ENCODE measurements around the gene BIN1.
A peak's percentile ranks its signal among the peaks of the same experiment; 100 is the strongest.

Gene BIN1

DNA sequence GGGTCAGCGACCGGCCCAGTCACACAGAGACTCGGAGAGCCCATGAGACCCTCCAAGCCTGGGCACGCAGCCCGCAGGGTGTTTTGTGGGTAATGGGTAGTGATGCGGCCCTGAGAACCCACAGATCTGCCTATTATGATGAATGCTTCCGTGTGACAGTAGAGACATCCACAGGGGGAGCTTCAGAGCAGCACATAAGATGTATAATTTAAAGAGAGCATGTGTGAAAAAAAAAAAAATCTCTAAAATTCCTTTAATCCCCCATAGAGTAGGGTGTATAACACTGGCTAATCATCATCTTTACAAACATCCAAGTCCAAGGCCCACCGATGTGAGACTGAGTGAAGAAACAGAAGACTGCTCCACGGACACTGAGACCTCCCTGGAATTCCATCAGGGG lies 34.6 kb downstream of the BIN1 start:
- ChIA-PET POLR2A (ENCODE audit: low non-redundant PET) (no interaction called here), CTCF (interaction anchor here (0.6 to 0.7 kb wide), 2 partner anchors 103 to 407 kb away, joined by 3 to 4 read pairs; no protein-coding TSS in a partner anchor)
- TF ChIP-seq, protein P1, sequence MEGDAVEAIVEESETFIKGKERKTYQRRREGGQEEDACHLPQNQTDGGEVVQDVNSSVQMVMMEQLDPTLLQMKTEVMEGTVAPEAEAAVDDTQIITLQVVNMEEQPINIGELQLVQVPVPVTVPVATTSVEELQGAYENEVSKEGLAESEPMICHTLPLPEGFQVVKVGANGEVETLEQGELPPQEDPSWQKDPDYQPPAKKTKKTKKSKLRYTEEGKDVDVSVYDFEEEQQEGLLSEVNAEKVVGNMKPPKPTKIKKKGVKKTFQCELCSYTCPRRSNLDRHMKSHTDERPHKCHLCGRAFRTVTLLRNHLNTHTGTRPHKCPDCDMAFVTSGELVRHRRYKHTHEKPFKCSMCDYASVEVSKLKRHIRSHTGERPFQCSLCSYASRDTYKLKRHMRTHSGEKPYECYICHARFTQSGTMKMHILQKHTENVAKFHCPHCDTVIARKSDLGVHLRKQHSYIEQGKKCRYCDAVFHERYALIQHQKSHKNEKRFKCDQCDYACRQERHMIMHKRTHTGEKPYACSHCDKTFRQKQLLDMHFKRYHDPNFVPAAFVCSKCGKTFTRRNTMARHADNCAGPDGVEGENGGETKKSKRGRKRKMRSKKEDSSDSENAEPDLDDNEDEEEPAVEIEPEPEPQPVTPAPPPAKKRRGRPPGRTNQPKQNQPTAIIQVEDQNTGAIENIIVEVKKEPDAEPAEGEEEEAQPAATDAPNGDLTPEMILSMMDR (conservative IDR thresholded peaks at IDR 0.05; ENCODE audit: low read depth) = no peak
- H3K27ac ChIP-seq = peak overlapping the region; percentile 25
- no peak for DNase-seq (ENCODE audit: low spot score)

DNA sequence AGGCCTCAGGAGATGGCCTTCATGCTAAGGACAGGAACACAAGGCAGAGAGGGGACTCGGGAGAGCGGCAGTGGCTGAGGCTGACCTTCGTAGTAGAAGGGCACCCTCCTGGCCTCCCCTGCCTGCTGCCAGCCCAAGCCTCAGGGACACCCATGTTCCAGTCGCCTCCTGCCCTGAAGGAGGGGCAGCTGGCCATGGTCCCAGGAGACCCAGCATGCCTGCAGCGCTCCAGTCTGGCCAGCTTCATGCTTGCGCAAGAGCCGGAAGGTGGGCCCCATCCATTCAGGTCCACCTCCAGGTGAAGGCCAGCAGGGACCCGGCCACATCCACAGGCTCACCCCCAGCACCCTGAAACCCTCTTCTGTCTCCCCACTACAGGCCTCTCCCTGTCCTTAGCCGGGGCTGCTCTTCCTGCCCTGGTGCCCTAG lies 35.0 kb downstream of the BIN1 start:
- CTCF ChIA-PET = interaction anchor here (0.6 kb wide), 1 partner anchor 407 kb away, joined by 4 read pairs; no protein-coding TSS in a partner anchor
- DNase-seq (ENCODE audit: low spot score) = no peak
- TF ChIP-seq, protein P1 (conservative IDR thresholded peaks at IDR 0.05; ENCODE audit: low read depth) = no peak
- H3K27ac ChIP-seq = peak overlapping the region; percentile 25
- POLR2A ChIA-PET (ENCODE audit: low non-redundant PET) = no interaction called here

DNA sequence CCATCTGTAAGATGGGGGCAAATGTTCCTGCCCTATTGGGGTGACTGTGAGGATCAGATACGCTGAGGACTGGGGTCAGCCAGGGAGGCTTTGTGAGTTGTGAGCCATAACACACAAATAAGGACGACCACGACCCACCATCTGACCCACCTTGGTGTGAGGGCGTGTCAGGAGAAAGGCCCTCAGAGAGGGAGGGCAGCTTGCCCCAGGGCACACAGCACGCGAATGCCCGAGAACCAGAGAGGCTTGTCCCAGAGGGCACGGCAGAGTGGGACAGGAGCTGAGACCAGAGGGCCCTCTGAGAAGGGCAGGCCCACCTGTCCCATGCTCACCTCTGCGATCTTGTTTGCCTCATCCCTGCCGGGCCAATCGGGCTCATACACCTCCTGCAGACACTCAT lies 36.7 kb downstream of the BIN1 start:
- ChIA-PET POLR2A (ENCODE audit: low non-redundant PET) (no interaction called here), CTCF (interaction anchor here (0.9 kb wide), 1 partner anchor 20 kb away, joined by 7 read pairs; no protein-coding TSS in a partner anchor)
- DNase-seq (ENCODE audit: low spot score) = no peak
- TF ChIP-seq, protein P1 (conservative IDR thresholded peaks at IDR 0.05; ENCODE audit: low read depth) = no peak
- H3K27ac ChIP-seq = no peak overlapping the region

GRCh38 chr2:127069536-127069935 lies 37.4 kb downstream of the BIN1 start:
- ChIA-PET CTCF (interaction anchor here (0.6 to 1.6 kb wide), 3 partner anchors 10 to 23 kb away, joined by 4 to 7 read pairs (median 5); no protein-coding TSS in a partner anchor), POLR2A (ENCODE audit: low non-redundant PET) (no interaction called here)
- H3K27ac ChIP-seq = peak overlapping the region; percentile 16
- TF ChIP-seq, protein P1 (conservative IDR thresholded peaks at IDR 0.05; ENCODE audit: low read depth) = no peak
- DNase-seq (ENCODE audit: low spot score) = no peak

DNA sequence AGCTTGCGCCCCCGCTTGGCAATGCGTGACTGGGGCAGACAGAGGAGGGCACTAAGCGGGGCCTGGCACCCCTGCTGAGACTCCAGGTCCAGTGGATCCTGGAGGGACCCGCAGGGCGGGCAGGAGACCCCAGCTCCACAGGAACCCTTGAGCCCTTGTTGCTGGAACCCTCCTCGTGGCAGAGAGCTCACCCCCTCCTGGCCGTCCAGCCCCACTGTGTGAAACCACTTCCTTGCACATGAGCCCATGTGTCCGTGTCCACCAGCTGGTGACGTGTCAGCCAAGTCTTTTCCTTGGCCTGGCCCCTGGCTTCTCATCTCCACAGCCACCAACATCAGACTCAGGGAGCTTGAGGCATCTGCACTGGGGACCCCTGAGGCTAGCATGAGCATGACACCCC lies 38.0 kb downstream of the BIN1 start:
- TF ChIP-seq, protein P1 (conservative IDR thresholded peaks at IDR 0.05; ENCODE audit: low read depth) = no peak
- POLR2A ChIA-PET (ENCODE audit: low non-redundant PET) = no interaction called here
- peak overlapping the region; percentile 16 for H3K27ac ChIP-seq
- no peak for DNase-seq (ENCODE audit: low spot score)
- CTCF ChIA-PET = interaction anchor here (0.6 to 1.6 kb wide), 5 partner anchors 10 to 410 kb away, joined by 3 to 5 read pairs (median 3); no protein-coding TSS in a partner anchor

DNA sequence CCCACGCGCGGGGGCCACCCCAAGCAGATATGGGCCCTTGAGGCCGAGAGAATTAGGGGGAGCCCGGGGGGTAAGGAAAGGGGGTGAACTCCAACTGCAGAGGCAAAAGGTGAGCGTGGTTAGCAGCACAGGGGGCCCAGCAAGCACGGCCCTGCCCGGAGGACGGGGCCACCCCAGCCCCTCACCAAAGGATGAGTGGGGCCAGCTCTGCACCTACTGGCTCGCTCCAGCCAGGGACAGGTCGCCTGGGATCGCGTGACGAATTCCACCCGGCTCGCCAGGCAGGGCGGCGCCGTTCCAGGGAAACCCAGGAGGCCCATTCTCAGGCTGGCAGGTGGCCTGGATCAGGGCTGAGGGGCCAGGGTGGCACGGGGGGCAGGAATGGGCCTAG lies 38.6 kb downstream of the BIN1 start:
- peak overlapping the region; percentile 91; the same call in 1 of the 2 replicates for H3K27ac ChIP-seq
- POLR2A ChIA-PET (ENCODE audit: low non-redundant PET) = no interaction called here
- TF ChIP-seq, protein P1 (conservative IDR thresholded peaks at IDR 0.05; ENCODE audit: low read depth) = peak; percentile 25
- CTCF ChIA-PET = interaction anchor here (0.8 to 1.6 kb wide), 7 partner anchors 11 to 411 kb away, joined by 3 to 5 read pairs (median 4); no protein-coding TSS in a partner anchor
- no peak for DNase-seq (ENCODE audit: low spot score)
